Upper lobe of left lung (tissue), 4 donors: Measurements from ENCODE around the gene NTSR1.

Experiments used
- EP300 ChIP-seq, 4 donors: sonication (generic); formaldehyde crosslinking; IDR thresholded peaks; one replicate each; pipeline ENCODE4 v1.5.1; 2017; ENCODE audit warnings: antibody characterized with exemption in 4 of 4, control low read depth in 2 of 4
- POLR2A ChIP-seq, 4 donors: fragments of 450-650 bp; IDR thresholded peaks; one replicate each; pipeline ENCODE4 v1.5.1; 2016 to 2017; ENCODE audit warnings: antibody characterized with exemption in 4 of 4, mild to moderate bottlenecking in 2 of 4
- TF ChIP-seq, protein P1 (sequence below), 6 experiments: fragments of 450-650 bp in 4 of 6; fragments of 200-600 bp in 2 of 6; sonication (generic) in 2 of 6; IDR thresholded peaks; one replicate each; pipeline ENCODE4 v1.5.1; 2016 to 2019; ENCODE audit warnings: antibody characterized with exemption in 6 of 6

DNA sequence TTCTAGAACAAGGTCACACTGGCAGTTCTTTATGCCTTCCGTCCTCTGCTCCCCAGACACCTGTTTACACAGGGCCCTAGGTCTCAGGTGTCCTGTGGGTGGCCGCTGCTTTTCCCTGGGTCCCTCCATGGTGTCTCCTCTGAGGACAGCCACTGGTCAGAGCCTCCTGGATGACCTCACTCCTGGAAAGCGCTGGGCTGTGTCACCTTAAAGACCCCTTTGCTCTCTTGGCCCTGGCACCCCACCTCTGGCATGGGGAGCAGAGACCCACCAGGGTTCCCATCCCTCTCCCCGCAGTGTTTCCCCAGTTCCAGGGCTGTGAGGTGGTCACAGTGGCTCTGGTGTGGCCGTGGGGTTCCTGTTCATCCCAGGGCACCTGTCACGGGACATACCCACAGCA lies 33.9 kb downstream of the NTSR1 start:
- TF ChIP-seq, protein P1, sequence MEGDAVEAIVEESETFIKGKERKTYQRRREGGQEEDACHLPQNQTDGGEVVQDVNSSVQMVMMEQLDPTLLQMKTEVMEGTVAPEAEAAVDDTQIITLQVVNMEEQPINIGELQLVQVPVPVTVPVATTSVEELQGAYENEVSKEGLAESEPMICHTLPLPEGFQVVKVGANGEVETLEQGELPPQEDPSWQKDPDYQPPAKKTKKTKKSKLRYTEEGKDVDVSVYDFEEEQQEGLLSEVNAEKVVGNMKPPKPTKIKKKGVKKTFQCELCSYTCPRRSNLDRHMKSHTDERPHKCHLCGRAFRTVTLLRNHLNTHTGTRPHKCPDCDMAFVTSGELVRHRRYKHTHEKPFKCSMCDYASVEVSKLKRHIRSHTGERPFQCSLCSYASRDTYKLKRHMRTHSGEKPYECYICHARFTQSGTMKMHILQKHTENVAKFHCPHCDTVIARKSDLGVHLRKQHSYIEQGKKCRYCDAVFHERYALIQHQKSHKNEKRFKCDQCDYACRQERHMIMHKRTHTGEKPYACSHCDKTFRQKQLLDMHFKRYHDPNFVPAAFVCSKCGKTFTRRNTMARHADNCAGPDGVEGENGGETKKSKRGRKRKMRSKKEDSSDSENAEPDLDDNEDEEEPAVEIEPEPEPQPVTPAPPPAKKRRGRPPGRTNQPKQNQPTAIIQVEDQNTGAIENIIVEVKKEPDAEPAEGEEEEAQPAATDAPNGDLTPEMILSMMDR (IDR thresholded peaks at IDR 0.05), result no peak
- no peak for TF ChIP-seq POLR2A (IDR thresholded peaks at IDR 0.05)
- no peak for TF ChIP-seq EP300 (IDR thresholded peaks at IDR 0.05)
